ENCODE results near the gene PDGFRA.

Gene PDGFRA

GRCh38 chr4:54255881-54256280 lies 26.8 kb downstream of the PDGFRA start:
- no peak overlapping the region for H3K27ac ChIP-seq
- H3K4me1 ChIP-seq = no peaks in the 10 kb centered on the region
- H3K36me3 ChIP-seq (ENCODE audit: control insufficient read depth, insufficient read depth, low read length) = no peaks in the 10 kb centered on the region
- no peak overlapping the region for H3K4me2 ChIP-seq (ENCODE audit: low read length)
- H3K79me2 ChIP-seq = no peaks in the 10 kb centered on the region
- no peak overlapping the region for H3K9ac ChIP-seq
- H2AFZ ChIP-seq = no peak overlapping the region
- no peak for TF ChIP-seq CTCF (IDR thresholded peaks at IDR 0.05)
- H3K27me3 ChIP-seq (ENCODE audit: control insufficient read depth, insufficient read depth, low read length) = no peaks in the 10 kb centered on the region
- no peaks in the 10 kb centered on the region for H3K9me3 ChIP-seq (ENCODE audit: control insufficient read depth, low read length)
- no peak overlapping the region for H3K4me3 ChIP-seq (ENCODE audit: low read depth, low read length)

GRCh38 chr4:54256491-54257486 lies 27.7 kb downstream of the PDGFRA start:
- H3K27me3 ChIP-seq (ENCODE audit: control insufficient read depth, insufficient read depth, low read length) = no peaks in the 10 kb centered on the region
- H3K4me2 ChIP-seq (ENCODE audit: low read length) = no peak overlapping the region
- no peak overlapping the region for H3K9ac ChIP-seq
- TF ChIP-seq CTCF (IDR thresholded peaks at IDR 0.05) = no peak
- no peaks in the 10 kb centered on the region for H3K36me3 ChIP-seq (ENCODE audit: control insufficient read depth, insufficient read depth, low read length)
- H3K9me3 ChIP-seq (ENCODE audit: control insufficient read depth, low read length) = no peaks in the 10 kb centered on the region
- no peaks in the 10 kb centered on the region for H3K4me1 ChIP-seq
- H3K27ac ChIP-seq = no peak overlapping the region
- no peaks in the 10 kb centered on the region for H3K79me2 ChIP-seq
- H3K4me3 ChIP-seq (ENCODE audit: low read depth, low read length) = no peak overlapping the region
- no peak overlapping the region for H2AFZ ChIP-seq

- H3K27ac ChIP-seq = no peak overlapping the region
- H3K36me3 ChIP-seq (ENCODE audit: control insufficient read depth, insufficient read depth, low read length) = no peaks in the 10 kb centered on the region
- no peaks in the 10 kb centered on the region for H3K9me3 ChIP-seq (ENCODE audit: control insufficient read depth, low read length)
- no peak overlapping the region for H3K4me3 ChIP-seq (ENCODE audit: low read depth, low read length)
- no peak overlapping the region for H3K9ac ChIP-seq
- no peaks in the 10 kb centered on the region for H3K27me3 ChIP-seq (ENCODE audit: control insufficient read depth, insufficient read depth, low read length)
- TF ChIP-seq CTCF (IDR thresholded peaks at IDR 0.05) = no peak
- no peak overlapping the region for H2AFZ ChIP-seq
- H3K4me1 ChIP-seq = no peaks in the 10 kb centered on the region
- no peak overlapping the region for H3K4me2 ChIP-seq (ENCODE audit: low read length)
- H3K79me2 ChIP-seq = no peaks in the 10 kb centered on the region
Measured at GRCh38 chr4:54265366-54265765, 36.3 kb downstream of the PDGFRA start.

- Histone ChIP-seq H3K27me3 (ENCODE audit: control insufficient read depth, insufficient read depth, low read length) (no peaks in the 10 kb centered on the region), H3K9me3 (ENCODE audit: control insufficient read depth, low read length) (no peaks in the 10 kb centered on the region), H3K27ac (no peak overlapping the region), H2AFZ (no peak overlapping the region), H3K36me3 (ENCODE audit: control insufficient read depth, insufficient read depth, low read length) (no peaks in the 10 kb centered on the region), H3K4me2 (ENCODE audit: low read length) (no peak overlapping the region), H3K4me1 (no peaks in the 10 kb centered on the region), H3K9ac (no peak overlapping the region), H3K4me3 (ENCODE audit: low read depth, low read length) (no peak overlapping the region), H3K79me2 (no peaks in the 10 kb centered on the region)
- no peak for TF ChIP-seq CTCF (IDR thresholded peaks at IDR 0.05)
Measured at GRCh38 chr4:54268151-54268550, 39.1 kb downstream of the PDGFRA start.

All from parathyroid adenoma (tissue), 2 donors.